Measurements from ENCODE around the gene GH2.

- no peak for TF ChIP-seq CREB5 (CRISPR knock-in tag; IDR thresholded peaks at IDR 0.05; ENCODE audit: low read depth)
- no peak for TF ChIP-seq ZNF565 (CRISPR knock-in tag; conservative IDR thresholded peaks at IDR 0.05; ENCODE audit: low read depth)
- TF ChIP-seq PATZ1 (CRISPR knock-in tag; IDR thresholded peaks at IDR 0.05; ENCODE audit: borderline replicate concordance) = no peak
- no peak for TF ChIP-seq BACH2 (CRISPR knock-in tag; IDR thresholded peaks at IDR 0.05; ENCODE audit: borderline replicate concordance)
- TF ChIP-seq RARB (CRISPR knock-in tag; IDR thresholded peaks at IDR 0.05) = no peak
- no peak for TF ChIP-seq OSR1 (CRISPR knock-in tag; IDR thresholded peaks at IDR 0.05)
- no peak for TF ChIP-seq ZC3H10 (CRISPR knock-in tag; IDR thresholded peaks at IDR 0.05)
- no peak for TF ChIP-seq ZFP3 (CRISPR knock-in tag; IDR thresholded peaks at IDR 0.05)
- no peak for TF ChIP-seq POU6F1 (CRISPR knock-in tag; IDR thresholded peaks at IDR 0.05; ENCODE audit: borderline replicate concordance, low read depth)
- no peak for TF ChIP-seq ARNTL (CRISPR knock-in tag; IDR thresholded peaks at IDR 0.05; ENCODE audit: borderline replicate concordance, low read depth)
- TF ChIP-seq CSDC2 (CRISPR knock-in tag; IDR thresholded peaks at IDR 0.05) = no peak
- TF ChIP-seq ISL1 (CRISPR knock-in tag; IDR thresholded peaks at IDR 0.05) = no peak
- TF ChIP-seq TSHZ2 (CRISPR knock-in tag; IDR thresholded peaks at IDR 0.05) = no peak
- no peak for TF ChIP-seq ZNF8 (CRISPR knock-in tag; IDR thresholded peaks at IDR 0.05)
Measured at GRCh38 chr17:63841350-63842172, 40.2 kb downstream of the GH2 start.
